ENCODE data around the gene USP43.

DNA sequence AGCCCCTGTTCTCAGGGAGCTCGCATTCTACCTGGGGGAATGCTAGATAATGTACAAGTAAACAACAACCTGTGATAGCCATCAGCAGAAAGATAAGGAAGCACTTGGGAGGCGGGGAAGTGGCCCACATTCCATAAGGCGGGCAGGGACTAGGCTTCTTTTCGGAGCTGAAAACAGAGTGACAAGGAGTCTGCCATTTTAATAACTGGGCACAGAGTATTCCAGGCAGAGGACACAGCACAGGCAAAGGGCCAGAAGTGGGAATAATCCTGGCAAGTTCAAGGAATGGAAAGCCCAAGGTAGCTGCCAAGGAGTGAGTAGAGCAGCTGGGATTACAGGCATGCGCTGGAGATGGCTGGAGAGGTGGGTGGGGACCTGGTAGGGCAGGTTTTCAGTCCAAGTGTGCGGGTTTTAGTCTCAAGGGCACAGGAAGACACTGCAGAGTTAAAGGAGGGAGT lies 24.3 kb downstream of the USP43 start:
- TF ChIP-seq, protein P1, sequence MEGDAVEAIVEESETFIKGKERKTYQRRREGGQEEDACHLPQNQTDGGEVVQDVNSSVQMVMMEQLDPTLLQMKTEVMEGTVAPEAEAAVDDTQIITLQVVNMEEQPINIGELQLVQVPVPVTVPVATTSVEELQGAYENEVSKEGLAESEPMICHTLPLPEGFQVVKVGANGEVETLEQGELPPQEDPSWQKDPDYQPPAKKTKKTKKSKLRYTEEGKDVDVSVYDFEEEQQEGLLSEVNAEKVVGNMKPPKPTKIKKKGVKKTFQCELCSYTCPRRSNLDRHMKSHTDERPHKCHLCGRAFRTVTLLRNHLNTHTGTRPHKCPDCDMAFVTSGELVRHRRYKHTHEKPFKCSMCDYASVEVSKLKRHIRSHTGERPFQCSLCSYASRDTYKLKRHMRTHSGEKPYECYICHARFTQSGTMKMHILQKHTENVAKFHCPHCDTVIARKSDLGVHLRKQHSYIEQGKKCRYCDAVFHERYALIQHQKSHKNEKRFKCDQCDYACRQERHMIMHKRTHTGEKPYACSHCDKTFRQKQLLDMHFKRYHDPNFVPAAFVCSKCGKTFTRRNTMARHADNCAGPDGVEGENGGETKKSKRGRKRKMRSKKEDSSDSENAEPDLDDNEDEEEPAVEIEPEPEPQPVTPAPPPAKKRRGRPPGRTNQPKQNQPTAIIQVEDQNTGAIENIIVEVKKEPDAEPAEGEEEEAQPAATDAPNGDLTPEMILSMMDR (conservative IDR thresholded peaks at IDR 0.05 in 1 of 2, IDR thresholded peaks at IDR 0.05 in 1 of 2; ENCODE audit: extremely low read depth in 1 of 2, insufficient read depth in 1 of 2, low read depth in 1 of 2, low read length in 2 of 2) = no peak
- TF ChIP-seq EZH2 (IDR thresholded peaks at IDR 0.05; ENCODE audit: borderline replicate concordance, low read length) = no peak
